ENCODE results near the gene ASCL5.

ASCL5 gene

GRCh38 chr1:201112926-201113325 lies 14.1 kb downstream of the ASCL5 start:
- no peak for FAIRE-seq
- no peak for DNase-seq (ENCODE audit: insufficient read length, low spot score)

GRCh38 chr1:201112173-201112731 lies 14.7 kb downstream of the ASCL5 start, which contains the start of gene CACNA1S:
Gene CACNA1S (minus strand): TSS chr1:201112426. CDS start chr1:201112339, 87 bp downstream.
- no peak for DNase-seq (ENCODE audit: insufficient read length, low spot score)
- FAIRE-seq: no peak

- FAIRE-seq (no peak), DNase-seq (ENCODE audit: insufficient read length, low spot score) (no peak)
Observed at GRCh38 chr1:201111672-201112071, 15.3 kb downstream of the ASCL5 start.

GRCh38 chr1:201111156-201111555 lies 15.8 kb downstream of the ASCL5 start:
- DNase-seq (ENCODE audit: insufficient read length, low spot score) (no peak), FAIRE-seq (no peak)

DNA sequence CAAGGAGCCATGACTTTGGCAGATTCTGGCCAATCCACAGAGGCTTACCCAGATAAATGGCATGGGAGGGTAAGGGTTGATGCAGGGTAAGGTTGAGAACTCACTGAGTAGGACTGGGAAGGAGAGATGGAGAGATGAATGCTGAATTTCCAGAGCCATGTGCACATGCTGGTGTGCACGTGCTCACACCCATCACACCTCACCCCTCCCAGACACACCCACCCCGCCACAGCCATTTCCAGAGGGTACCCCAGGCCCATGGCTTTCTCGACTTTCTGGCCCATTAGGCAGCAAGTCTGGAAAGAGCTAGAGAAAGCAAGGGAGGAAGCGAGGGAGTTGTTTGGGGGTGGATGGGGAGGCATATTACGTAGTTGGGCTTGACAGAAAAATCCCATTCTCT lies 16.4 kb downstream of the ASCL5 start:
- DNase-seq (ENCODE audit: insufficient read length, low spot score) (no peak), FAIRE-seq (no peak)

DNA sequence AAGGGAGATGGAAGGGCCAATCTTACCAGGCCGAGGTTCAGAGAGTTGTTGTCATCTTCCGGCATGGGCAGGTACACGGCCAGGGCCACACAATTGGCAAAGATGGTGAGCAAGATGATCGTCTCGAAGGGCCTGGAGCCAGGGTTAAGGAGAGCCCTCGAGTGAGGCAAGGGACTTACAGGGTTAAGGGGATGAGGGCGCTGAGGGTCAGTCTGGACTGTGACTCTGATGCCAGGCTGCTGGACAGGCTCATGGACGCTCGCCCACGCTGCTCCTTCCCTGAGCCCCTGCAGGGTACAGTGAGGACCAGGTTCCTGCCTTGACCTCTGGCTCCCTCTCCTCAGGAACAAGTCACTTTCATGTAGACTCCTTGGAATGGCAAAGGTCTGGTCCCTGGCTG lies 16.8 kb downstream of the ASCL5 start:
- DNase-seq (ENCODE audit: insufficient read length, low spot score): no peak
- no peak for FAIRE-seq

DNA sequence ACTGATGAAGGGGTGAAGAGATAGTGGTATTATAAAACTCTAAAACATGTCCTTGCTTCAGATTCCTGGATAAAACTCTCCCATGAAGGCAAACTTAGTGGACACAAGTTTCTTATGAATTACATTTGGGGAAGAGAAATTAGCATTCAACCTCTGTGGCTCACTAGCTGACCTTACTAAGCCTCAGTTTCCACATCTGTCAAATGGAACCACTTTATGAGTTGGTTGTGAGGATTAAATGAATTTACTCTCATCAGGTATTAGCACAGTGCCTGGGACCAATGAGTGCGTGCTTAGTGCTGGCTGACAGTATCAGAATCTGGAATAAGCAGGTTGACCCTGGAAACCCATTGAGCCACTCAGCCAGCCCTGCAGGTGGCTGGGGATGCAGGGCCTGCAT lies 17.3 kb downstream of the ASCL5 start:
- FAIRE-seq (no peak), DNase-seq (ENCODE audit: insufficient read length, low spot score) (no peak)

DNA sequence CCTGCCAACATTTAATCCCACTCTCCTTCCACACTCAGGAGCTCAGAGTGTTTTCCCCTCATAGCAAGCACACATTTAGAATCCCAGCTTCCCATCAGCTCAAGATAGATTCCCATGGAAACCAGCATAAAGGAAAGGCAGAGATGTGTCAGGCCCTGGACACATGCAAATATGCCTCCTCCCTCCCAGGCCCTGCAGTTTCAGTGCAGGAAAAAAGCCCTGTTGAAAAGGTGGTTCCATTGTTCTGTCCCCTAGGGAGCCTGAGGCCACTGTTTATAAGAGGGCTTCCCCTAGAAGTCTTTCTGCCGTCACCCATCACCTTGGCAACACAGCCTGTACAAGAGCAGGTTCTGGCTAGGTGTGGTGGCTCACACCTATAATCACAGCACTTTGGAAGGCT lies 18.4 kb downstream of the ASCL5 start:
- DNase-seq (ENCODE audit: insufficient read length, low spot score): no peak
- FAIRE-seq: no peak

DNA sequence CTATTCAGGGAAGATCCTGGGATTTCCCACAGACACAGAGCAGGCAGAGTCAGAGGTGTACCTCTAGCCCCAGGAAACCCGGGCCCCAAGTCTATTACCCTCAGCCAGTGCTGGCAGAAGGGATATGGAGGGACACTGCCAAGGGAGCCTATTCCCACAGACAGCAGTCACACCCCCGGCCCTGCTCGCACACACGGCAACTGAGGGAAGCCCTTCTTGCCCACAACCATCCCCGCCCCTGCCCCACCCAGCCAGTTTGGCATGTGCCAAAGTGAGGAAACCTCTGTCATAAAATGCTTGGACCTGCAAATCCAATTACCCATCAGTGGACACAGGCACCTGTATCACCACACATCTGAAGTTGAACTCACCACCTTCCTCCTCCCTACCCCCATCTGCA lies 21.3 kb downstream of the ASCL5 start:
- FAIRE-seq: no peak
- DNase-seq (ENCODE audit: insufficient read length, low spot score): no peak

DNA sequence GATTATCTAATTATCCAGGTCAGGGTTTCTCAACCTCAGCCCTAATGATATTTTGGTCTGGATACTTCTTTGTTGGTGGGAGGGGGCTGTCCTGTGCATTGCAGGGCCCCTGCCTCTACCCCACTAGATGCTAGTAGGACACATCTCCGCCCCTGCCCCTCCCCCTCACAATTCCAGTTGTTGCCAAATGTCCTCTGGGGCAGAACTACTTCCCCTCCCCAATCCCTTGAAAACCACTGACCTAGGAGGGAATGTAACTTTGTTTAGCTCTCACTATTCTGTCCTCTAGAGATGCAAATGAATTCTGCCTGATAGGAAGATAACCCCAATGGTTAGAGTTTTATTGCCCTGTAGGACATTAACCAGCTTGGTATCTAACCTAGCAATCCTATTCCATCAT lies 22.8 kb downstream of the ASCL5 start:
- no peak for FAIRE-seq
- DNase-seq (ENCODE audit: insufficient read length, low spot score): no peak

DNA sequence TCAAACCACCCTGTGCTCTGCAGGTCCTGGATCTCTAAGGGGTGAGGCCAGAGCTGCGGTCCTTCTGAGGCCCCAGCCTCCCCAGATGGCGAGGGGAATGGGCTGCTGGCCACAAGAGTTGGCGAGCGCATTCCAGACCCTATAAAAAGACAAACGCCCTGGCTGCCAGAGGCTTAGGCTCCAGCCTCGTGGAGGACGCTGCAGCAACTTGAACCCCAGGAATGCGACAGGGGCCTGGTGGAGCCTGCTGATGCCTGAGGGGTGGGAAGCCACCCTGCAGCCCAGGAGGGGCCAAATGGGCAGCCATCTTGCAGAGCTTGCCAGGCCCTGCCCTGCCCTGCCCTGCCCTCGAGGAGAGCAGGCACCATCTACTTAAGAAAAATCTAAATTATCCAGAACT lies 23.3 kb downstream of the ASCL5 start:
- no peak for DNase-seq (ENCODE audit: insufficient read length, low spot score)
- no peak for FAIRE-seq

DNA sequence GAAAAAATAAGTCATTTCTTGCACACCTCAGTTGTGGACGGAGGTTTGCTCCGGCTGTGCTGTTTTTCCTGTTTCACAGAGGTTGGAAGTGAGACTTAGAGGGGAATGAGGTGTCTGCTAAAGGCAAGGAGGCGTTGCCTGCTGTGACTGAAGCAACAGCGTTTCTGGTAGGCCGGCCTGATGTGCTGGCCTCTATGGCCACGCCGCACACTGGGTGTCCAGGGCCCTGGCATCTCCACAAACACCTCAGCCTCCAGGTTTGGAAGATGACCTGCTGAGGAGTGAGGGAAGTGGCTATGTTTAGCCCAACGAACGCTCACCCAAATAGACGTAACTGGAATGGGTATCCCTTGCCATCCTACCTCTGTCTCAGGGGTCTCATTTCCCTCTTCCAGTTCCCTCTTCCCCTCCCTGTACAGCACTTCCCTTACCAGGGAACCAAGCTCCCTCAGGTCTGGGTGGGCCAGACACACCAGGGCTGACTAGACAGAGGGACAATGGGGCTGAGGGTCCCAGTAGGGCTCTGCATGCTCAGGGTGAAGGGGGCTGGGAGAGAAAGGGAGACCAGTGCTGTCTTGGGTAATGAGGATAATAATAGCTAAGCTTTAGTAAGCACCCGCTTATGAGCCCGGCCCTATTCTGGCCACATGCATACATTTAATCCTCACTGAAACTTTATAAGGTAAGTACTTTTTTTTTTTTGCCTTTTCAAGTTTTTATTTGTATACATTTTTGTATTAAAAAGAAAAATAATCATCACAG lies 26.6 kb downstream of the ASCL5 start:
- no peak for FAIRE-seq
- DNase-seq (ENCODE audit: insufficient read length, low spot score): no peak

DNA sequence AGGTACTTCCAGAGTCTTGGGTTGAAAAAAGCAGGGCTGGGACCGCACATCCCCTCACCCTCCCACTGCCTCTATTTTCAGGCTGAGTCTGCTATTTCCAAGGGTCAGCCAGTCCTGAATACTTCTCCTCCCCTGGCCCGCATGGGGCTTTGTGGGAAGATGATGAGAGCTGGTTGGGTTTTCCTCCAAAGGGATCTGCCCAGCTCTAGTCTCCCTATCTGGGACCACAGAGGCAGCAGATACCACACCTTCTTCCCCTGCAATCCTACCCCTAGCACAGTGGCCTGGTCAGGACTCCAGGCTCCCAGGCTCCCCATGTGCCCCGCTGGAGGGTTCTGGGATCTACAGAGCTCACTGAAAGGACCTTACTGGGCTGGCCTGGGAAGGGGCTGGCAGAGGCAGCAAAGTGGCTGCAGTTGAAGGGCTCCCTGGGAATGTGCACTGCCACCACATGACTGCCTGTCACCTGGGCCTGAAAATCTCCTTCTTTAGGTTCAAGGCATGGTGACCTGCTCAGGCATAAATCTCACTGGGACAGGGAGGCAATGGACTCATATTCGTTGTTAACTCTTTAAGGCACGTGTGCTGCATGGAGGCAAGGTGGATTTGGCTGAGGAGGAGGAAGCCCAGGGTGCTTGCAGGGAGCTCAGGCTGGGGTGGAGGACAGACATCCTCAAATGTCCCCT lies 27.8 kb downstream of the ASCL5 start:
- DNase-seq (ENCODE audit: insufficient read length, low spot score): no peak
- FAIRE-seq: no peak

DNA sequence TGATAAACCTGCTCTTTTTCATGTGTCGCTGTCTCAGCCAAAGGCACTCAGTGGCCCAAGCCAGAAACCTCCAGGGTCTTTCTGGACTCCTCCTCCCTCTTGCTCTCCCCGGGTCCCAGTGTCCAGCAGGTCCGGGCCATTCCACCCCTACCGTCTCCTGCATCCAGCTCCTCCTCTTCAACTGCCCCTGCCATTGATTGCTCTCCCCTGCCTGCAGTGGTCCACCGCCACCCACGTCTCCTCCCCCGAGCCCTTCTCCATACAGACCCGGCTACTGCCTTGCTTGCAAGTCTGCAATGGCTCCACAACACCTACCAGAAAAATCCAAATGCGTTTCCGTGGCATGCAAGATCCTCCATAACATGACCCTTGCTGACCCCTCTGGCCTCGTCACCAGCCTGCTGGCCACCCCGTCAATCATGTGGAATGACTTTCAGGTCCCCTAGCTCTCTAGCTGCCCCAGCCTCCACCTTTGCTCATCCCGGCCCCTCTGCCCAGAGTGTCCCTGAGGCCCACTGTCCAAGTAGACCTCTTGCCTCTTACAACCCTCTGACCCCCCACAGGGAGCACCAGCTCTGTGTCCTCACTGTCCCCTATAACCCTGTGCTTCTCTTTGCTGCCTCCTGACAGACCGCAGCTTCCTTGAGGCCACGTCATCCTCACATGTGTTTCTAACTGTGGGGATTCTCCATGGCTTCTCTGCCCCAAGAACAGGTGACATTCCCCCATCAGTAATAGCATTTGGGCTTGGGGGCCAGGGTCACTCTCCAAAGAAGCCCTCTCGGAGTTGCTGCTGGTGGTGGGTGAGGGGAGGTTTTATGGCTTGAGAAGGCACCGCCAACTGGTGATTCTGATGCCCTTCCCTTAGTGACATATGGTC lies 29.8 kb downstream of the ASCL5 start:
- FAIRE-seq (no peak), DNase-seq (ENCODE audit: insufficient read length, low spot score) (no peak)

GRCh38 chr1:201096041-201096461 lies 30.9 kb downstream of the ASCL5 start:
- no peak for FAIRE-seq
- DNase-seq (ENCODE audit: insufficient read length, low spot score): no peak

- FAIRE-seq (no peak), DNase-seq (ENCODE audit: insufficient read length, low spot score) (no peak)
Observed at GRCh38 chr1:201095581-201095980, 31.4 kb downstream of the ASCL5 start.

GRCh38 chr1:201094832-201095231 lies 32.2 kb downstream of the ASCL5 start:
- FAIRE-seq (no peak), DNase-seq (ENCODE audit: insufficient read length, low spot score) (no peak)

DNA sequence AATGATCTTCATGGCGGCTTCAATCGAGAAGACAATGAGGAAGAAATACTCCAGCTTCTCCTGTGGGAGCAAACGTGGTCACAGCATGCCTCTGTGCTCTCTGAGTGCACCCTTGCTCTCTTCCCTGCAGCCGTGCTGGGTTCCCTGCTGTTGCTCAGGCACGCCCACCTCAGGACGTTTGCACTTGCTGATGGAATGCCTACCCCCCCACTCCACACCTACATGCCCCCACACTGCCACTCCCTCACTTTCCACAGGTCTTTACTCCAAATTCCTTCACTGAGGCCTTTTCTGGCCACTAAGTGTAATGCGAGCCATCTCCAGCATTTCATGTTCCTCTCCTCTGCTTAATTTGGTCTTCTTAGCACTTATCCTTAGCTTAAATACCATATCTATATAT lies 33.0 kb downstream of the ASCL5 start:
- FAIRE-seq (no peak), DNase-seq (ENCODE audit: insufficient read length, low spot score) (no peak)

DNA sequence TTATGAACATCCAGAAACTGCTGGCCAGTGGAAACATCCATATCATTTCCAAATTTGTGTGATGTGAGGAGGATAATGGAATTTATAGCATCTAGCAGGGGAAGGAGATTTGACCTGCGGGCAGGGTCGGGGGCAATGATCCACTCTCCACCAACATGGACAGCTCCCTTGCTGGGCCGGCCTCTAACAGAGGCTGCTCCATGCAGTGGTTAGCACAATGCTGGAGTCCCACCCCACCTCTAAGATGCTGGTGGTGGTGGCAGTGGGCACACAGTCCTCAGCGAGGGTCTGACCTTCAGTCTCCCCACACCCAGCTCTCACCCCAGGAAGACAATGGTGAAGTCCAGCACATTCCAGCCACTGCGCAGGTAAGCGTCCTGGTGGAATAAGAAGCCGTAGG lies 33.4 kb downstream of the ASCL5 start:
- DNase-seq (ENCODE audit: insufficient read length, low spot score) (no peak), FAIRE-seq (no peak)

DNA sequence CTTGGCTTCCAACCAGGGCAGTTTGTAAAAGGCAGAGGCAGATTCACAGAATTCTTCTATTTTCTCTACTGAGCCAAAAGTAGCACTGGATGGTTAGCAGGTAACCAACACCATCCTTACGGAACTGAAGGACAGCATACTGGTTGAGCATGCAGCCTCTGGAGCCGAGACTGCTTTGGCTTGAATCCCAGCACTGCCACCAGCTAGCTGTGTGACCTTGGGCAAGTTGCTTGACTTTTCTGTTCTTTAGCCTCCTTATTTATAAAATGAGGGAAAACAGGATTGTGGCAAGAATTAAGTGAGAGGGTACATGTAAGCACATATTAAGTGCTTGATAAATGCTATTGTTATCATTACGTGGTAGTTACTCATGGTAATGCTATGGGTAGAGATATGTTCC lies 34.2 kb downstream of the ASCL5 start:
- DNase-seq (ENCODE audit: insufficient read length, low spot score) (no peak), FAIRE-seq (no peak)

DNA sequence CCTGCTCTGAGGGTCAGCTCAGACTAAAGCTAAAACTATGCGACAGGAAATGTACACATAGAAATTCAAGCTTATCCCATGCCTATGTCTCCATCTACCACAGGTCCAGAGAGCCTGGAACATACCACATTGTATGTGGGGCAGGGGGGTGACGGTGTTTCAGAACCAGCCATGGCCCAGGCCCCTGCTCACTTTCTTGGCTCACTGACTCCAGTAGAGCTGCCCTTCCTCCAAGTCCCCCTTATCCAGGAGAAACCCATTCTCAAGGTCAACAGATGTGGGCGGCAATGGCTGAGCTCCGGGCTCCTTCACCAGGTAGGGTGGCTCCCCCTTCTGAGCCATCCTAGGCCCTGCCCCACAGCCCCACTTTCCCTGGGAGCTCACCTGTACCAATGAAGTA lies 35.7 kb downstream of the ASCL5 start:
- FAIRE-seq: no peak
- DNase-seq (ENCODE audit: insufficient read length, low spot score): no peak

Data from GM19239 (cell line).